CD4-positive, alpha-beta T cell (primary cell): Measurements from ENCODE around the gene SARNP. TPM values are rescaled to one million over a fixed set of nuclear protein-coding genes. Genes with fewer than 3 reads are reported as not detected.

Source experiments
- ATAC-seq: fragments of 200-7000 bp; cut with Tn5 transposase; one replicate; pipeline ENCODE4 v1.10.0; 2022; ENCODE audit warnings: mild to moderate bottlenecking; ENCODE audit not compliant: poor library complexity
- CTCF ChIA-PET: fragments of 350-600 bp; sonication (Branson Sonifier 250); formaldehyde crosslinking; loops from one replicate; lab custom pipeline; 2021; ENCODE audit warnings: antibody characterized with exemption, inconsistent platforms; lab: Charles Lee
- POLR2A ChIA-PET: fragments of 350-600 bp; sonication (Branson Sonifier 250); formaldehyde crosslinking; loops from one replicate; lab custom pipeline; 2021; ENCODE audit warnings: antibody characterized with exemption, inconsistent platforms; lab: Charles Lee
- DNase-seq, 14 experiments: peaks; one replicate each; pipeline ENCODE4 v3.0.0-alpha.2; 2013 to 2020; ENCODE audit warnings: mixed read lengths in 2 of 14
- H3K27ac ChIP-seq, 2 donors: one replicate each; pipeline versions ENCODE4 v1.5.1 to v1.7.0; 2013; ENCODE audit warnings: low read length in 2 of 2, low read depth in 1 of 2, mild to moderate bottlenecking in 1 of 2
- H3K27me3 ChIP-seq, 2 experiments: 1 replicate in 1 of 2; 2 replicates in 1 of 2; pipeline versions ENCODE4 v1.6.1 to v1.7.0; 2013; ENCODE audit warnings: low read length in 2 of 2, control low read depth in 1 of 2, mild to moderate bottlenecking in 1 of 2, moderate library complexity in 1 of 2; ENCODE audit not compliant: insufficient read depth in 2 of 2, control insufficient read depth in 1 of 2
- H3K36me3 ChIP-seq: one replicate; pipeline ENCODE4 v1.6.1; 2013; ENCODE audit warnings: low read length, control low read depth; ENCODE audit not compliant: insufficient read depth
- H3K4me1 ChIP-seq: one replicate; pipeline ENCODE4 v1.6.1; 2013; ENCODE audit warnings: low read length, control low read depth; ENCODE audit not compliant: insufficient read depth
- H3K4me3 ChIP-seq: one replicate; pipeline ENCODE4 v1.5.1; 2013; ENCODE audit warnings: mild to moderate bottlenecking, low read length, moderate library complexity
- H3K9me3 ChIP-seq, 2 experiments: 1 replicate in 1 of 2; 2 replicates in 1 of 2; pipeline versions ENCODE4 v1.6.1 to v1.7.0; 2013; ENCODE audit warnings: low read length in 2 of 2, mild to moderate bottlenecking in 2 of 2, control low read depth in 1 of 2, moderate library complexity in 1 of 2; ENCODE audit not compliant: control insufficient read depth in 1 of 2, insufficient read depth in 1 of 2
- H3K27ac Mint-ChIP-seq: one replicate; pipeline ENCODE4 v1.8.0; 2020; ENCODE audit warnings: mixed read lengths
- H3K27me3 Mint-ChIP-seq: one replicate; pipeline ENCODE4 v1.8.0; 2021; ENCODE audit warnings: mixed read lengths
- H3K36me3 Mint-ChIP-seq: one replicate; pipeline ENCODE4 v1.8.0; 2021; ENCODE audit warnings: low read depth, mixed read lengths
- H3K4me1 Mint-ChIP-seq: one replicate; pipeline ENCODE4 v1.8.0; 2021; ENCODE audit warnings: low read depth, mixed read lengths
- H3K4me3 Mint-ChIP-seq: one replicate; pipeline ENCODE4 v1.8.0; 2020; ENCODE audit warnings: mild to moderate bottlenecking, mixed read lengths
- H3K9me3 Mint-ChIP-seq: one replicate; pipeline ENCODE4 v1.8.0; 2020; ENCODE audit warnings: mixed read lengths
- CTCF ChIP-seq: fragments of 200-600 bp; IDR thresholded peaks from one replicate; pipeline ENCODE4 v1.8.0; 2022; ENCODE audit warnings: antibody characterized with exemption, mild to moderate bottlenecking
- intact Hi-C, 2 experiments: fragments of 100-400 bp; cut with DNase I in 1 of 2; cut with micrococcal nuclease in 1 of 2; formaldehyde crosslinking; loops; one replicate each; pipeline versions ENCODE4 v1.15.1 to v1.9.0; 2023 to 2025; cut with DNase I, micrococcal nuclease
- total RNA-seq, 174 experiments: library from RNA in 2 of 174; stranded (reverse) in 2 of 174; gene quantifications; one replicate each; pipeline ENCODE4 v1.2.3 and lab custom pipeline; 2021 to 2026

SARNP gene
- total RNA-seq, 2 experiments from 2014 or later: 38.2 to 38.6 TPM

DNA sequence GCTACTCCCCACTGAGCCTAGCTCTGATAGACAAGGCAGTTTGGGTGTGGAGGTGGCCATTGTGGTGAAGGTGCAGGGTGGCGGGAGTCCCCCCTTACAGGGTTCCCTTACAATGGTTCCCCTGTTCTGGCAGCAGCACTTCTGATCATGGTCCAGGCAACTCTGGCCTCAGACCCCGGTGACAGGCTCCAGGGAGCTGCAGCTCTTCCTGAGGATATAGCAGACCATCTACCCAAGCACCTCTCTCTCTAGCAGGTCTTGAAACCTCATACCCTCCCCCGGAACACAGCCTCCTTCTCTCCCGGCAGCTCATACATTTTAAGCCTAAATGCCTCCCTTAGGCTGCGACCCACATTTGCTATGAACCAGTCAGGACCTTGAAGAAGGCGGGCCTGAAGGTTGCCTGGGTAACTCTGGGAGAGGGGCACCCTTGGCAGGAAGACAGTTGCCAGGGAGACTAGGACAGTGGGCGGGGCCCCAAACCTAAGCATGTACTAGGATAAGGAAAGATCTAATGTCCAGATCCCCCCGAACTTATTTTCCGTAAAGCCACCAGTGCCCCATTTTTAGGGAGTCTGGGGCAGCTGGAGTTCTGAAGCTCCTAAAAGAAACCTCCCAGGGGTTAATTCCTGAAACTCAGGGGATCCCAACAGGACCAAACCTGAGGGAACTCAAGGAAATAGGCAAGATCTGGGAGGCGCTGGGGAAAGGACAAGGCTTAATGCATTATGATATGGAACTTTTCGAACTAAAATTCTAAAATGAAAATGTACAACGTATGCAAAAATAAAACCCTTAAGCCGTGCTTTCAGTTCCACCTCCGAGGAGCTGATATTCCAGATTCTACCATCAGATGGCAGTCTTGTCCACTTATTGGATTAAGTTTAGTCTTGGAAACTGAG lies 79.2 kb downstream of the SARNP start:
- H3K27ac ChIP-seq: peak overlapping the region; percentile 79 to 83
- Mint-ChIP-seq H3K9me3 (no peaks in the 10 kb centered on the region), H3K36me3 (no peaks in the 10 kb centered on the region), H3K4me1 (peaks cover 40% of the 10 kb centered on the region), H3K27ac (peak overlapping the region; percentile 89), H3K27me3 (no peaks in the 10 kb centered on the region), H3K4me3 (peak overlapping the region; percentile 93)
- ChIA-PET CTCF (interaction anchor here (0.7 to 3.8 kb wide), 39 partner anchors 9 to 451 kb away, joined by 3 to 46 read pairs (median 5); partner anchors contain the start of genes BLOC1S1, CD63, DNAJC14 and ESYT1), POLR2A (interaction anchor here (0.6 to 3.1 kb wide), 36 partner anchors 9 to 1774 kb away, joined by 3 to 35 read pairs (median 5); partner anchors contain the start of genes BLOC1S1, CD63, CNPY2 and DNAJC14)
- no peaks in the 10 kb centered on the region for H3K36me3 ChIP-seq
- peak; percentile 73 for ATAC-seq
- peak; percentile 88 for TF ChIP-seq CTCF
- H3K4me3 ChIP-seq: peak overlapping the region; percentile 75
- intact Hi-C loops: loop anchor here (1.0 to 10.0 kb wide), 12 partner anchors 14 to 486 kb away; partner anchors contain the start of genes NABP2 (in 1 of the 2), ORMDL2 (in 1 of the 2), PA2G4 (in 1 of the 2) and RPS26 (in 1 of the 2)
- DNase-seq: peak; percentile 51 to 91 (median 74)
- H3K9me3 ChIP-seq: no peaks in the 10 kb centered on the region
- no peaks in the 10 kb centered on the region for H3K27me3 ChIP-seq
- peaks cover 33% of the 10 kb centered on the region for H3K4me1 ChIP-seq

GRCh38 chr12:55737581-55738122 lies 79.9 kb downstream of the SARNP start:
- H3K4me1 Mint-ChIP-seq: peaks cover 37% of the 10 kb centered on the region

More at GRCh38 chr12:55737581-55738122, 79.9 kb downstream of the SARNP start:
- H3K27ac Mint-ChIP-seq: peak overlapping the region; percentile 89
- H3K36me3 ChIP-seq: no peaks in the 10 kb centered on the region
- TF ChIP-seq CTCF: peak; percentile 4
- no peaks in the 10 kb centered on the region for H3K36me3 Mint-ChIP-seq
- no peaks in the 10 kb centered on the region for H3K9me3 Mint-ChIP-seq
- H3K4me1 ChIP-seq: peaks cover 30% of the 10 kb centered on the region
- ChIA-PET POLR2A (interaction anchor here (0.8 to 3.1 kb wide), 20 partner anchors 8 to 712 kb away, joined by 3 to 35 read pairs (median 12); partner anchors contain the start of genes BLOC1S1, CD63, CNPY2 and DNAJC14), CTCF (interaction anchor here (0.9 to 3.8 kb wide), 20 partner anchors 8 to 452 kb away, joined by 3 to 46 read pairs (median 6); partner anchors contain the start of genes BLOC1S1, CD63, ITGA7 and ORMDL2)
- peak overlapping the region; percentile 93 for H3K4me3 Mint-ChIP-seq
- no peak for ATAC-seq
- no peaks in the 10 kb centered on the region for H3K9me3 ChIP-seq
- H3K4me3 ChIP-seq: no peak overlapping the region
- no peaks in the 10 kb centered on the region for H3K27me3 Mint-ChIP-seq
- intact Hi-C loops: loop anchor here (1.0 to 10.0 kb wide), 12 partner anchors 13 to 487 kb away; partner anchors contain the start of genes NABP2 (in 1 of the 2), ORMDL2 (in 1 of the 2), PA2G4 (in 1 of the 2) and RPS26 (in 1 of the 2)
- DNase-seq: peak in 1 of 14 experiments; percentile 25
- H3K27me3 ChIP-seq: no peaks in the 10 kb centered on the region
- H3K27ac ChIP-seq: peak overlapping the region; percentile 79 to 83
